K562 (cell line): ENCODE results near the gene URI1. TPM values are rescaled to one million over a fixed set of nuclear protein-coding genes. Genes with fewer than 3 reads are reported as not detected.

Source experiments
- ATAC-seq: fragments of 200-7000 bp; cut with Tn5 transposase; 3 replicates; pipeline ENCODE4 v1.9.1; 2020; ENCODE audit warnings: moderate library complexity
- BruUV-seq: library from RNA; stranded (reverse); fragments of 400-500 nt; replicated peaks from 2 replicates; lab custom pipeline; 2021; lab: Mats Ljungman, UMichigan
- CTCF ChIA-PET: fragments of 300-600 bp; formaldehyde crosslinking; extraction: SDS; loops from one replicate; lab custom pipeline; 2021; ENCODE audit warnings: low intra/inter-chr PET ratio; lab: Yijun Ruan, JAX
- POLR2A ChIA-PET: fragments of 300-600, 350-650 bp; sonication (Branson Sonifier 250); formaldehyde crosslinking; extraction: SDS; loops from one replicate; lab custom pipeline; 2021; ENCODE audit warnings: antibody characterized with exemption, inconsistent platforms; lab: Yijun Ruan, JAX
- DNase-seq, 4 experiments: peaks; one replicate each; pipeline versions ENCODE4 v3.0.0 to v3.0.0-alpha.2; 2011 to 2018; ENCODE audit warnings: low spot score in 3 of 4, mixed read lengths in 3 of 4; ENCODE audit errors: extremely low read depth in 1 of 4
- FAIRE-seq: peaks from 2 replicates; lab custom pipeline; 2011; peaks lifted over from hg19 to GRCh38; lab: Jason Lieb, UNC
- H2AFZ ChIP-seq: 2 replicates; pipeline ENCODE4 v1.6.0; 2011; ENCODE audit warnings: low read depth, low read length, control low read depth, inconsistent platforms
- H3K27ac ChIP-seq: fragments of 200-600 bp; 3 replicates; pipeline ENCODE4 v1.8.0; 2011; ENCODE audit warnings: low read depth, mild to moderate bottlenecking, control low read depth, inconsistent platforms, low read length, moderate library complexity, mixed read lengths; ENCODE audit errors: extremely low read depth
- H3K27me3 ChIP-seq, 2 experiments: fragments of 300-600 bp in 1 of 2; 2 replicates in 1 of 2; 3 replicates in 1 of 2; pipeline versions ENCODE4 v1.6.0 to v1.8.0; 2011; ENCODE audit warnings: inconsistent platforms in 2 of 2, low read length in 2 of 2, mild to moderate bottlenecking in 1 of 2, mixed read lengths in 1 of 2, moderate library complexity in 1 of 2; ENCODE audit not compliant: control insufficient read depth in 2 of 2, insufficient read depth in 2 of 2
- H3K36me3 ChIP-seq: fragments of 300-600 bp; 3 replicates; pipeline ENCODE4 v1.8.0; 2011; ENCODE audit warnings: mild to moderate bottlenecking, low read length, inconsistent platforms; ENCODE audit not compliant: control insufficient read depth, insufficient read depth
- H3K4me1 ChIP-seq, 2 experiments: fragments of 200-600 bp in 1 of 2; replicated peaks in 1 of 2; 2 replicates in 1 of 2; 3 replicates in 1 of 2; pipeline versions ENCODE4 v1.5.1 to v1.8.0; 2011; ENCODE audit warnings: inconsistent platforms in 2 of 2, low read length in 2 of 2, mild to moderate bottlenecking in 1 of 2, mixed read lengths in 1 of 2, moderate library complexity in 1 of 2; ENCODE audit not compliant: control insufficient read depth in 2 of 2, insufficient read depth in 2 of 2
- H3K4me2 ChIP-seq: 2 replicates; pipeline ENCODE4 v1.6.1; 2011; ENCODE audit warnings: low read length, control low read depth, inconsistent platforms, mixed read lengths; ENCODE audit not compliant: insufficient read depth
- H3K4me3 ChIP-seq: fragments of 200-600 bp; sonication (generic), shearing (Covaris generic); 2 replicates; pipeline ENCODE4 v1.5.1; 2016; ENCODE audit warnings: control low read depth, inconsistent platforms
- H3K79me2 ChIP-seq: fragments of 200-600 bp; 3 replicates; pipeline ENCODE4 v1.8.0; 2011; ENCODE audit warnings: low read length, inconsistent platforms; ENCODE audit not compliant: control insufficient read depth, insufficient read depth
- H3K9ac ChIP-seq, 2 experiments: 2 replicates each; pipeline versions ENCODE4 v1.6.0 to v1.6.1; 2011; ENCODE audit warnings: low read depth in 2 of 2, low read length in 2 of 2, control low read depth in 1 of 2, inconsistent platforms in 1 of 2, mild to moderate bottlenecking in 1 of 2, mixed read lengths in 1 of 2; ENCODE audit not compliant: insufficient read depth in 1 of 2
- H3K9me1 ChIP-seq: one replicate; pipeline ENCODE4 v1.6.0; 2011; ENCODE audit warnings: inconsistent platforms, mild to moderate bottlenecking, low read length, moderate library complexity; ENCODE audit not compliant: control insufficient read depth, insufficient read depth
- H3K9me3 ChIP-seq: replicated peaks from 2 replicates; pipeline ENCODE4 v1.5.1; 2011; ENCODE audit warnings: low read depth, low read length, inconsistent platforms; ENCODE audit not compliant: control insufficient read depth, insufficient read depth
- H4K20me1 ChIP-seq: replicated peaks from 2 replicates; pipeline ENCODE4 v1.6.1; 2011; ENCODE audit warnings: low read length, inconsistent platforms, mixed read lengths; ENCODE audit not compliant: control insufficient read depth, insufficient read depth
- WGBS: fragments of 100-300 bp; shearing (Covaris generic); methylation state at CpG from one replicate; pipeline ENCODE4 v1.1.6; 2016; ENCODE audit warnings: low coverage, mixed read lengths; ENCODE audit not compliant: insufficient coverage; ENCODE audit errors: missing lambda C conversion rate; 5-methylcytosine and 5-hydroxymethylcytosine counted together
- in situ Hi-C: fragments of 300-500 bp; cut with MboI; formaldehyde crosslinking; loops from 4 replicates; pipeline ENCODE4 v1.15.0; 2018; ENCODE audit warnings: inconsistent platforms, mixed read lengths
- intact Hi-C: fragments of 100-400 bp; cut with micrococcal nuclease; formaldehyde crosslinking; loops from 2 replicates; pipeline ENCODE4 v1.14.2; 2022
- polyA plus RNA-seq, 8 experiments: library from polyadenylated mRNA; depleted of rRNA in 4 of 8; stranded (reverse) in 5 of 8; unstranded in 3 of 8; fragments of >200 nt; fragmentation: Nextera tagmentation in 2 of 8; fragmentation: Illumina TruSeq in 1 of 8; extraction: Ambion mirVana in 2 of 8; extraction: Trizol in 1 of 8; gene quantifications; 2 replicates each; pipeline versions ENCODE4 v1.2.1 to v1.2.3, GENCODE V29; 2011 to 2014; ENCODE audit warnings: inconsistent platforms in 1 of 8, missing spikeins in 1 of 8
- total RNA-seq, 7 experiments: library from RNA; depleted of rRNA in 6 of 7; stranded (reverse); fragments of >200 nt in 6 of 7; fragmentation: Illumina TruSeq in 2 of 7; extraction: Trizol in 2 of 7; gene quantifications; 2 replicates each; pipeline versions ENCODE4 v1.2.1 to v1.2.3, GENCODE V29; 2011 to 2021; ENCODE audit warnings: low replicate concordance in 1 of 7
- TF ChIP-seq, protein P1 (sequence below), 3 experiments: IDR thresholded peaks in 2 of 3; conservative IDR thresholded peaks in 1 of 3; 2 replicates each; pipeline ENCODE4 v1.5.1; 2011 to 2012; ENCODE audit warnings: low read length in 3 of 3, mild to moderate bottlenecking in 3 of 3, control low read depth in 2 of 3, improper control_type of control experiment in 1 of 3, inconsistent platforms in 1 of 3, low read depth in 1 of 3, mixed read lengths in 1 of 3, moderate library complexity in 1 of 3; ENCODE audit not compliant: insufficient read depth in 2 of 3
- TF ChIP-seq, protein P2 (sequence below), 2 experiments: fragments of 450-650 bp; IDR thresholded peaks; 2 replicates each; pipeline ENCODE4 v1.6.1; 2018; ENCODE audit warnings: mild to moderate bottlenecking in 2 of 2, low read depth in 1 of 2; ENCODE audit not compliant: partially characterized antibody in 2 of 2

The URI1 gene
- total and polyA plus RNA-seq, 9 of the 15 experiments (the other 6 are each of a cell fraction or from before 2014, with no cell fraction given), result 16.9 to 87.4 (median 63.9) TPM

DNA sequence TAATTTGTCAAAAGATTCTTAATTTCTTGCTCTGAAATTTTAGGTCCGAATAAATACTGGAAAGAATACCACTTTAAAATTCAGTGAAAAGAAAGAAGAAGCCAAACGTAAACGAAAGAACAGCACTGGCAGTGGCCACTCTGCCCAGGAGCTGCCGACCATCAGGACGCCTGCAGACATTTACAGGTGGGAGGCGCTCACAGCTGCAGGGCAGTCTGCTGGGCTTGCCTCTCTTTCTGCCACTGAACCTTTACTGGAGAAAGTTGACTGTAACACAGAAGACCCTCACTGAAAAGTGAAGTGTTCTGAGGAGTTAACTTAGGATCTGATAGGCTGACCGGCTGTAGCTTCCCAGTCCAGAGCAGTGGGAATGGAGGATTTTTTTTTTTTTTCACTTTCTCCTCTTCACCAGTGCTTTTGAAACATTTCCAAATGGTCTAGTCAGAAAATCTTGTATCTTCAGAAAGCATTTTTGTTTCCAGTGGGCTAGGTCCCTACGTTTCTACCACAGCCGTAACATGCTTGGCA lies 69.1 kb downstream of the URI1 start:
- H3K27ac ChIP-seq, result no peak overlapping the region
- POLR2A ChIA-PET, result no interaction called here
- DNase-seq (peak in 1 of 4 experiments; percentile 8), ATAC-seq (no peak), FAIRE-seq (no peak)
- intact Hi-C loops (no loop called here), in situ Hi-C loops (no loop called here)
- no peak overlapping the region for H3K9ac ChIP-seq
- no peak overlapping the region for H3K4me2 ChIP-seq
- H3K27me3 ChIP-seq, result no peaks in the 10 kb centered on the region
- H3K9me1 ChIP-seq, result no peaks in the 10 kb centered on the region
- H3K36me3 ChIP-seq, result peaks cover 80% of the 10 kb centered on the region
- H4K20me1 ChIP-seq, result no peaks in the 10 kb centered on the region
- peaks cover 7% of the 10 kb centered on the region; the same call in 1 of the 3 replicates for H3K79me2 ChIP-seq
- peaks cover 0 to under 1% of the 10 kb centered on the region in 2 experiments; a peak in 1 of 5 replicates for H3K4me1 ChIP-seq
- H2AFZ ChIP-seq, result no peak overlapping the region
- 97% methylated on average over 9 of the region's 9 CpGs for WGBS
- no peak overlapping the region for H3K4me3 ChIP-seq
- CTCF ChIA-PET, result no interaction called here
- TF ChIP-seq, protein P1, sequence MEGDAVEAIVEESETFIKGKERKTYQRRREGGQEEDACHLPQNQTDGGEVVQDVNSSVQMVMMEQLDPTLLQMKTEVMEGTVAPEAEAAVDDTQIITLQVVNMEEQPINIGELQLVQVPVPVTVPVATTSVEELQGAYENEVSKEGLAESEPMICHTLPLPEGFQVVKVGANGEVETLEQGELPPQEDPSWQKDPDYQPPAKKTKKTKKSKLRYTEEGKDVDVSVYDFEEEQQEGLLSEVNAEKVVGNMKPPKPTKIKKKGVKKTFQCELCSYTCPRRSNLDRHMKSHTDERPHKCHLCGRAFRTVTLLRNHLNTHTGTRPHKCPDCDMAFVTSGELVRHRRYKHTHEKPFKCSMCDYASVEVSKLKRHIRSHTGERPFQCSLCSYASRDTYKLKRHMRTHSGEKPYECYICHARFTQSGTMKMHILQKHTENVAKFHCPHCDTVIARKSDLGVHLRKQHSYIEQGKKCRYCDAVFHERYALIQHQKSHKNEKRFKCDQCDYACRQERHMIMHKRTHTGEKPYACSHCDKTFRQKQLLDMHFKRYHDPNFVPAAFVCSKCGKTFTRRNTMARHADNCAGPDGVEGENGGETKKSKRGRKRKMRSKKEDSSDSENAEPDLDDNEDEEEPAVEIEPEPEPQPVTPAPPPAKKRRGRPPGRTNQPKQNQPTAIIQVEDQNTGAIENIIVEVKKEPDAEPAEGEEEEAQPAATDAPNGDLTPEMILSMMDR (IDR thresholded peaks at IDR 0.05 in 2 of 3, conservative IDR thresholded peaks at IDR 0.05 in 1 of 3; ENCODE audit: insufficient read depth in 2 of 3, low read depth in 1 of 3, low read length in 3 of 3), result 0 out of 6 replicates have a peak, but pooled peaks of 1 of the 3 experiments have one; percentile 1
- TF ChIP-seq, protein P2, sequence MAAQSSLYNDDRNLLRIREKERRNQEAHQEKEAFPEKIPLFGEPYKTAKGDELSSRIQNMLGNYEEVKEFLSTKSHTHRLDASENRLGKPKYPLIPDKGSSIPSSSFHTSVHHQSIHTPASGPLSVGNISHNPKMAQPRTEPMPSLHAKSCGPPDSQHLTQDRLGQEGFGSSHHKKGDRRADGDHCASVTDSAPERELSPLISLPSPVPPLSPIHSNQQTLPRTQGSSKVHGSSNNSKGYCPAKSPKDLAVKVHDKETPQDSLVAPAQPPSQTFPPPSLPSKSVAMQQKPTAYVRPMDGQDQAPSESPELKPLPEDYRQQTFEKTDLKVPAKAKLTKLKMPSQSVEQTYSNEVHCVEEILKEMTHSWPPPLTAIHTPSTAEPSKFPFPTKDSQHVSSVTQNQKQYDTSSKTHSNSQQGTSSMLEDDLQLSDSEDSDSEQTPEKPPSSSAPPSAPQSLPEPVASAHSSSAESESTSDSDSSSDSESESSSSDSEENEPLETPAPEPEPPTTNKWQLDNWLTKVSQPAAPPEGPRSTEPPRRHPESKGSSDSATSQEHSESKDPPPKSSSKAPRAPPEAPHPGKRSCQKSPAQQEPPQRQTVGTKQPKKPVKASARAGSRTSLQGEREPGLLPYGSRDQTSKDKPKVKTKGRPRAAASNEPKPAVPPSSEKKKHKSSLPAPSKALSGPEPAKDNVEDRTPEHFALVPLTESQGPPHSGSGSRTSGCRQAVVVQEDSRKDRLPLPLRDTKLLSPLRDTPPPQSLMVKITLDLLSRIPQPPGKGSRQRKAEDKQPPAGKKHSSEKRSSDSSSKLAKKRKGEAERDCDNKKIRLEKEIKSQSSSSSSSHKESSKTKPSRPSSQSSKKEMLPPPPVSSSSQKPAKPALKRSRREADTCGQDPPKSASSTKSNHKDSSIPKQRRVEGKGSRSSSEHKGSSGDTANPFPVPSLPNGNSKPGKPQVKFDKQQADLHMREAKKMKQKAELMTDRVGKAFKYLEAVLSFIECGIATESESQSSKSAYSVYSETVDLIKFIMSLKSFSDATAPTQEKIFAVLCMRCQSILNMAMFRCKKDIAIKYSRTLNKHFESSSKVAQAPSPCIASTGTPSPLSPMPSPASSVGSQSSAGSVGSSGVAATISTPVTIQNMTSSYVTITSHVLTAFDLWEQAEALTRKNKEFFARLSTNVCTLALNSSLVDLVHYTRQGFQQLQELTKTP (IDR thresholded peaks at IDR 0.05; ENCODE audit: low read depth in 1 of 2, partially characterized antibody in 2 of 2), result no peak
- H3K9me3 ChIP-seq, result no peaks in the 10 kb centered on the region
- BruUV-seq, result no TSS peak
